ENCODE measurements around the gene CRYBG3.

GRCh38 chr3:97822359-97822775, 556 bp downstream of the CRYBG3 start:
- TF ChIP-seq, protein P1, sequence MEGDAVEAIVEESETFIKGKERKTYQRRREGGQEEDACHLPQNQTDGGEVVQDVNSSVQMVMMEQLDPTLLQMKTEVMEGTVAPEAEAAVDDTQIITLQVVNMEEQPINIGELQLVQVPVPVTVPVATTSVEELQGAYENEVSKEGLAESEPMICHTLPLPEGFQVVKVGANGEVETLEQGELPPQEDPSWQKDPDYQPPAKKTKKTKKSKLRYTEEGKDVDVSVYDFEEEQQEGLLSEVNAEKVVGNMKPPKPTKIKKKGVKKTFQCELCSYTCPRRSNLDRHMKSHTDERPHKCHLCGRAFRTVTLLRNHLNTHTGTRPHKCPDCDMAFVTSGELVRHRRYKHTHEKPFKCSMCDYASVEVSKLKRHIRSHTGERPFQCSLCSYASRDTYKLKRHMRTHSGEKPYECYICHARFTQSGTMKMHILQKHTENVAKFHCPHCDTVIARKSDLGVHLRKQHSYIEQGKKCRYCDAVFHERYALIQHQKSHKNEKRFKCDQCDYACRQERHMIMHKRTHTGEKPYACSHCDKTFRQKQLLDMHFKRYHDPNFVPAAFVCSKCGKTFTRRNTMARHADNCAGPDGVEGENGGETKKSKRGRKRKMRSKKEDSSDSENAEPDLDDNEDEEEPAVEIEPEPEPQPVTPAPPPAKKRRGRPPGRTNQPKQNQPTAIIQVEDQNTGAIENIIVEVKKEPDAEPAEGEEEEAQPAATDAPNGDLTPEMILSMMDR (IDR thresholded peaks at IDR 0.05) = no peak
- TF ChIP-seq POLR2AphosphoS5 (IDR thresholded peaks at IDR 0.05) = peak; percentile 16 to 26
- no peak for TF ChIP-seq POLR2A (IDR thresholded peaks at IDR 0.05)

Measured in upper lobe of left lung (tissue), 4 donors.